ENCODE data around the gene TAS1R2.

- TF ChIP-seq, protein P1, sequence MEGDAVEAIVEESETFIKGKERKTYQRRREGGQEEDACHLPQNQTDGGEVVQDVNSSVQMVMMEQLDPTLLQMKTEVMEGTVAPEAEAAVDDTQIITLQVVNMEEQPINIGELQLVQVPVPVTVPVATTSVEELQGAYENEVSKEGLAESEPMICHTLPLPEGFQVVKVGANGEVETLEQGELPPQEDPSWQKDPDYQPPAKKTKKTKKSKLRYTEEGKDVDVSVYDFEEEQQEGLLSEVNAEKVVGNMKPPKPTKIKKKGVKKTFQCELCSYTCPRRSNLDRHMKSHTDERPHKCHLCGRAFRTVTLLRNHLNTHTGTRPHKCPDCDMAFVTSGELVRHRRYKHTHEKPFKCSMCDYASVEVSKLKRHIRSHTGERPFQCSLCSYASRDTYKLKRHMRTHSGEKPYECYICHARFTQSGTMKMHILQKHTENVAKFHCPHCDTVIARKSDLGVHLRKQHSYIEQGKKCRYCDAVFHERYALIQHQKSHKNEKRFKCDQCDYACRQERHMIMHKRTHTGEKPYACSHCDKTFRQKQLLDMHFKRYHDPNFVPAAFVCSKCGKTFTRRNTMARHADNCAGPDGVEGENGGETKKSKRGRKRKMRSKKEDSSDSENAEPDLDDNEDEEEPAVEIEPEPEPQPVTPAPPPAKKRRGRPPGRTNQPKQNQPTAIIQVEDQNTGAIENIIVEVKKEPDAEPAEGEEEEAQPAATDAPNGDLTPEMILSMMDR (conservative IDR thresholded peaks at IDR 0.05): no peak
- TF ChIP-seq ZFX (IDR thresholded peaks at IDR 0.05): no peak
Observed at GRCh38 chr1:18879215-18879790, 19.8 kb upstream of the TAS1R2 start.

All from C4-2B (cell line).